Ectodermal cell (in vitro differentiated cells): ENCODE measurements around the gene ZNF536.

Experiments used
- H3K27ac ChIP-seq: 2 replicates; pipeline ENCODE4 v1.7.0; 2013; ENCODE audit warnings: mild to moderate bottlenecking, low read depth, low read length; ENCODE audit not compliant: insufficient read depth, poor library complexity, severe bottlenecking
- H3K27me3 ChIP-seq: 2 replicates; pipeline ENCODE4 v1.7.0; 2013; ENCODE audit warnings: mild to moderate bottlenecking, low read length; ENCODE audit not compliant: insufficient read depth, control insufficient read depth, poor library complexity, severe bottlenecking
- H3K36me3 ChIP-seq: one replicate; pipeline ENCODE4 v1.7.0; 2013; ENCODE audit warnings: low read length; ENCODE audit not compliant: control insufficient read depth, insufficient read depth
- H3K4me1 ChIP-seq: one replicate; pipeline ENCODE4 v1.7.0; 2013; ENCODE audit warnings: low read length; ENCODE audit not compliant: control insufficient read depth, insufficient read depth
- H3K4me3 ChIP-seq: 2 replicates; pipeline ENCODE4 v1.7.0; 2013; ENCODE audit warnings: low read depth, low read length, control low read depth; ENCODE audit not compliant: insufficient read depth
- H3K9me3 ChIP-seq: 2 replicates; pipeline ENCODE4 v1.7.0; 2013; ENCODE audit warnings: mild to moderate bottlenecking, low read length, moderate library complexity; ENCODE audit not compliant: control insufficient read depth
- WGBS, 2 experiments: methylation state at CpG; one replicate each; pipeline ENCODE4 v1.1.7; 2013; ENCODE audit warnings: missing lambda C conversion rate in 2 of 2; 5-methylcytosine and 5-hydroxymethylcytosine counted together

Gene ZNF536

DNA sequence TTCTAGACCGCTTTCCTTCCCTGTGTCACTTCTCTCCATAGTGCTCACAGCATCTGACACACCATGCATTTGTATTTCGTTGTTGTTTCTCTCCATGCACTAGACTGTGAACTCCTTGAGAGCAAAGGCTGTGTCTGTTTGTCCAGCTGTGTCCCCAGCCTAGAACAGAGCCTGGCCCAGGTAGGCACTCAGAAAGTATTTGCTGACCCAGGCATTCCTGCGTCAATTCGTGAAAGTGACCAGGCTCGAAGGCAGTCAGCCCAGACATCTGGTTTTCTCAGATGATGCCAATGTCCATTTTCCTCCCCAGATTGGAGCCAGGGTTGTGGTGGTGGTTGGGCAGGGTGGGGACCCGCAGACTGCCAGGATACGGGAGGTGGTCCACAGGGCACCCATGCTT, 164.8 kb downstream of the ZNF536 start:
- Histone ChIP-seq H3K4me1 (no peaks in the 10 kb centered on the region), H3K4me3 (no peak overlapping the region), H3K36me3 (no peaks in the 10 kb centered on the region), H3K27me3 (no peaks in the 10 kb centered on the region), H3K9me3 (no peaks in the 10 kb centered on the region), H3K27ac (no peak overlapping the region)
- WGBS, 2 experiments = 96 to 97% methylated on average over 7 of the region's 7 CpGs

GRCh38 chr19:30539315-30539714, 167.1 kb downstream of the ZNF536 start:
- H3K27me3 ChIP-seq = no peaks in the 10 kb centered on the region
- H3K36me3 ChIP-seq = no peaks in the 10 kb centered on the region
- H3K4me1 ChIP-seq = no peaks in the 10 kb centered on the region
- no peak overlapping the region for H3K4me3 ChIP-seq
- WGBS, 2 experiments = 86 to 92% methylated on average over 4 of the region's 4 CpGs
- no peaks in the 10 kb centered on the region for H3K9me3 ChIP-seq
- H3K27ac ChIP-seq = no peak overlapping the region

- Histone ChIP-seq H3K27ac (no peak overlapping the region), H3K4me3 (no peak overlapping the region), H3K36me3 (no peaks in the 10 kb centered on the region), H3K4me1 (no peaks in the 10 kb centered on the region), H3K9me3 (no peaks in the 10 kb centered on the region), H3K27me3 (no peaks in the 10 kb centered on the region)
- 95 to 98% methylated on average over 11 of the region's 11 CpGs for WGBS, 2 experiments
Observed at GRCh38 chr19:30539981-30540380, 167.8 kb downstream of the ZNF536 start.

DNA sequence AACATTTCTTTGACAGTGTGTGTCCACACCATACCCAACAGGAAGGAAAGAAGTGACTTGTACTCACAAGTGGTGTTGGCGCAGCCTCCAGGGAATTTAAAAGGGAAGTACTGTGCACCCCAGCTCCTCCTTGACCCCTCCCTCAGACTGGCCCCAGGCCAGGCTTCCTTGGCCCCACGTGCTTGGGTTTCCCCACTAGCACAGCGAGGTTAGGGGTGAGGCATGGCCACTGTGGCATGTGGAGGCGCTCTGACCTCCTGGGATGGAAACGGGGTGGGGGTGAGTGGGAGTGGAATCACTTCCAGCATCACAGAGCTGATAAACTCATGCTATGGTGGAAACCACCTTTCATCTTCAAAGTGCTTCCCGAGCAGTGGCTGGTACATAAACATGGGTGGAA, 168.6 kb downstream of the ZNF536 start:
- Histone ChIP-seq H3K27ac (no peak overlapping the region), H3K27me3 (no peaks in the 10 kb centered on the region), H3K4me1 (no peaks in the 10 kb centered on the region), H3K9me3 (no peaks in the 10 kb centered on the region), H3K4me3 (no peak overlapping the region), H3K36me3 (no peaks in the 10 kb centered on the region)
- WGBS, 2 experiments = 89 to 92% methylated on average over 6 of the region's 6 CpGs

GRCh38 chr19:30541575-30541974, 169.4 kb downstream of the ZNF536 start:
- no peaks in the 10 kb centered on the region for H3K27me3 ChIP-seq
- no peaks in the 10 kb centered on the region for H3K4me1 ChIP-seq
- H3K9me3 ChIP-seq = no peaks in the 10 kb centered on the region
- H3K27ac ChIP-seq = no peak overlapping the region
- H3K4me3 ChIP-seq = no peak overlapping the region
- H3K36me3 ChIP-seq = no peaks in the 10 kb centered on the region

GRCh38 chr19:30543243-30543945, 171.2 kb downstream of the ZNF536 start:
- H3K9me3 ChIP-seq = no peaks in the 10 kb centered on the region
- no peaks in the 10 kb centered on the region for H3K27me3 ChIP-seq
- 93 to 94% methylated on average over 9 of the region's 9 CpGs for WGBS, 2 experiments
- no peak overlapping the region for H3K27ac ChIP-seq
- H3K4me3 ChIP-seq = no peak overlapping the region
- no peaks in the 10 kb centered on the region for H3K4me1 ChIP-seq
- H3K36me3 ChIP-seq = no peaks in the 10 kb centered on the region

- WGBS, 2 experiments = 87 to 90% methylated on average over 7 of the region's 7 CpGs
- H3K27ac ChIP-seq = no peak overlapping the region
- no peaks in the 10 kb centered on the region for H3K27me3 ChIP-seq
- H3K36me3 ChIP-seq = no peaks in the 10 kb centered on the region
- no peak overlapping the region for H3K4me3 ChIP-seq
- H3K4me1 ChIP-seq = no peaks in the 10 kb centered on the region
- no peaks in the 10 kb centered on the region for H3K9me3 ChIP-seq
Observed at GRCh38 chr19:30545752-30546151, 173.6 kb downstream of the ZNF536 start.

GRCh38 chr19:30546332-30546731, 174.1 kb downstream of the ZNF536 start:
- H3K9me3 ChIP-seq = no peaks in the 10 kb centered on the region
- no peaks in the 10 kb centered on the region for H3K36me3 ChIP-seq
- no peak overlapping the region for H3K27ac ChIP-seq
- H3K27me3 ChIP-seq = no peaks in the 10 kb centered on the region
- H3K4me3 ChIP-seq = no peak overlapping the region
- 89 to 92% methylated on average over 6 of the region's 6 CpGs for WGBS, 2 experiments
- H3K4me1 ChIP-seq = no peaks in the 10 kb centered on the region

- Histone ChIP-seq H3K4me1 (no peaks in the 10 kb centered on the region), H3K9me3 (no peaks in the 10 kb centered on the region)
- WGBS, 2 experiments = 88 to 100% methylated on average over 1 of the region's 2 CpGs
Observed at GRCh38 chr19:30547246-30547645, 175.1 kb downstream of the ZNF536 start.

DNA sequence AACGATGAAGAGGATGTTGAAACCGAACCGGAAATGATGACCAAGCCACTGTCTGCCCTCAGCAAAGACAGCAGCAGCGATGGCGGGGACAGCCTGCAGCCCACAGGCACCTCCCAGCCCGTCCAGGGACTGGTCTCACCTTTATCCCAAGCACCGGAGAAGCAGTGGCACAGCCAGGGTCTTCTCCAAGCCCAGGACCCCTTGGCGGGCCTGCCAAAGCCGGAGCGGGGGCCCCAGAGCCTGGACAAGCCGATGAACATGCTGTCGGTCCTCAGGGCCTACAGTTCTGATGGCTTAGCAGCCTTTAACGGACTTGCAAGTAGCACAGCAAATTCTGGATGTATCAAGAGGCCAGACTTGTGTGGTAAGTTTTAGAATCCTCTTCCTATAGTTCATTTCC, 177.0 kb downstream of the ZNF536 start:
- Histone ChIP-seq H3K27ac (no peak overlapping the region), H3K4me1 (no peaks in the 10 kb centered on the region), H3K4me3 (no peak overlapping the region), H3K36me3 (no peaks in the 10 kb centered on the region), H3K9me3 (no peaks in the 10 kb centered on the region), H3K27me3 (no peaks in the 10 kb centered on the region)
- WGBS, 2 experiments = 95% methylated on average over 13 of the region's 13 CpGs

More at GRCh38 chr19:30547246-30547645, 175.1 kb downstream of the ZNF536 start:
- Histone ChIP-seq H3K36me3 (no peaks in the 10 kb centered on the region), H3K27ac (no peak overlapping the region), H3K27me3 (no peaks in the 10 kb centered on the region), H3K4me3 (no peak overlapping the region)

GRCh38 chr19:30551271-30551670, 179.1 kb downstream of the ZNF536 start:
- no peaks in the 10 kb centered on the region for H3K9me3 ChIP-seq
- H3K4me1 ChIP-seq = no peaks in the 10 kb centered on the region
- no peaks in the 10 kb centered on the region for H3K36me3 ChIP-seq
- no peak overlapping the region for H3K27ac ChIP-seq
- no peaks in the 10 kb centered on the region for H3K27me3 ChIP-seq
- 71% methylated on average over 11 of the region's 11 CpGs for WGBS, 2 experiments
- H3K4me3 ChIP-seq = no peak overlapping the region
